Measurements from ENCODE around the gene AFF3.

DNA sequence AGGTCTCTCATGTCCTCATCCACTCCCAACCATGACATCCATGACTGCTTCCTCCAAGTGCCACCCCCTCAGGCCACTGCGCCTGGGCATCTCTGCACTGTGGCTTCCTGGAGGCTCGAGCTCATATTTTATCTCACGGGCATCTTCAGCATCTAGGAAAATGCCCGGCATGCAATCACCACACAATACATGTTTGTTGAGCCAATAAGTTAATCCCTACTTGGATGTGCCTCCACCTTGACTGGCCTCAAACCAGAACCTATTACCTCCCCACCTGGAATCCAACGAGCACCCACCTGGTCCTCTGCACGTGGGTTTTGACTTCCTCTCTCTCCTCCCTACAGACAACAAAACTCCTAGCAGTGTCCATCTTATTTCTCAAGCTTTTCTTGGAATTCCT is 453.7 kb downstream of the AFF3 start:
- TF ChIP-seq, protein P1, sequence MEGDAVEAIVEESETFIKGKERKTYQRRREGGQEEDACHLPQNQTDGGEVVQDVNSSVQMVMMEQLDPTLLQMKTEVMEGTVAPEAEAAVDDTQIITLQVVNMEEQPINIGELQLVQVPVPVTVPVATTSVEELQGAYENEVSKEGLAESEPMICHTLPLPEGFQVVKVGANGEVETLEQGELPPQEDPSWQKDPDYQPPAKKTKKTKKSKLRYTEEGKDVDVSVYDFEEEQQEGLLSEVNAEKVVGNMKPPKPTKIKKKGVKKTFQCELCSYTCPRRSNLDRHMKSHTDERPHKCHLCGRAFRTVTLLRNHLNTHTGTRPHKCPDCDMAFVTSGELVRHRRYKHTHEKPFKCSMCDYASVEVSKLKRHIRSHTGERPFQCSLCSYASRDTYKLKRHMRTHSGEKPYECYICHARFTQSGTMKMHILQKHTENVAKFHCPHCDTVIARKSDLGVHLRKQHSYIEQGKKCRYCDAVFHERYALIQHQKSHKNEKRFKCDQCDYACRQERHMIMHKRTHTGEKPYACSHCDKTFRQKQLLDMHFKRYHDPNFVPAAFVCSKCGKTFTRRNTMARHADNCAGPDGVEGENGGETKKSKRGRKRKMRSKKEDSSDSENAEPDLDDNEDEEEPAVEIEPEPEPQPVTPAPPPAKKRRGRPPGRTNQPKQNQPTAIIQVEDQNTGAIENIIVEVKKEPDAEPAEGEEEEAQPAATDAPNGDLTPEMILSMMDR (conservative IDR thresholded peaks at IDR 0.05; ENCODE audit: low read depth, low read length): no peak
- no peak for TF ChIP-seq EZH2 (IDR thresholded peaks at IDR 0.05; ENCODE audit: borderline replicate concordance, low read depth, low read length, poor library complexity, severe bottlenecking)

Data from A673 (cell line).